Neural cell (in vitro differentiated cells): Measurements from ENCODE around the gene NRN1L. TPM values are rescaled to one million over a fixed set of nuclear protein-coding genes. Genes with fewer than 3 reads are reported as not detected.

Experiments
- H2AFZ ChIP-seq: fragments of 200-600, 300-800 bp; sonication (generic), shearing (Covaris generic); 2 replicates; pipeline ENCODE4 v1.6.0; 2014; ENCODE audit warnings: low read depth, mild to moderate bottlenecking, antibody characterized with exemption, low read length, moderate library complexity
- H3F3A ChIP-seq: fragments of 200-600 bp; shearing (Covaris generic); 2 replicates; pipeline ENCODE4 v1.6.1; 2016; ENCODE audit warnings: mild to moderate bottlenecking, moderate library complexity, mixed read lengths, antibody characterized with exemption, low read length; ENCODE audit not compliant: insufficient read depth, poor library complexity, severe bottlenecking
- H3K27ac ChIP-seq: fragments of 200-600, 300-800 bp; sonication (generic), shearing (Covaris generic); 2 replicates; pipeline ENCODE4 v1.5.1; 2014; ENCODE audit warnings: mild to moderate bottlenecking, low read length, moderate library complexity
- H3K27me3 ChIP-seq: fragments of 300-800, 200-600 bp; sonication (generic), shearing (Covaris generic); 2 replicates; pipeline ENCODE4 v1.6.0; 2014; ENCODE audit warnings: mild to moderate bottlenecking, low read depth, low read length, moderate library complexity; ENCODE audit not compliant: insufficient read depth
- H3K36me3 ChIP-seq: fragments of 300-800, 200-600 bp; sonication (generic), shearing (Covaris generic); 2 replicates; pipeline ENCODE4 v1.5.1; 2014; ENCODE audit warnings: mild to moderate bottlenecking, antibody characterized with exemption, low read length, moderate library complexity; ENCODE audit not compliant: insufficient read depth
- H3K4me2 ChIP-seq: fragments of 300-800, 200-600 bp; sonication (generic), shearing (Covaris generic); 2 replicates; pipeline ENCODE4 v1.6.0; 2014; ENCODE audit warnings: mild to moderate bottlenecking, low read length
- H3K4me3 ChIP-seq: fragments of 300-800, 200-600 bp; sonication (generic), shearing (Covaris generic); 2 replicates; pipeline ENCODE4 v1.5.1; 2014; ENCODE audit warnings: mild to moderate bottlenecking, low read length, moderate library complexity
- H3K79me2 ChIP-seq: fragments of 200-600 bp; shearing (Covaris generic); replicated peaks from 2 replicates; pipeline ENCODE4 v1.6.0; 2014; ENCODE audit warnings: mild to moderate bottlenecking, low read length, moderate library complexity; ENCODE audit not compliant: insufficient read depth
- H3K9ac ChIP-seq: fragments of 300-800, 200-600 bp; sonication (generic), shearing (Covaris generic); 2 replicates; pipeline ENCODE4 v1.6.1; 2016; ENCODE audit warnings: mild to moderate bottlenecking, low read length, mixed read lengths
- H3K9me2 ChIP-seq: fragments of 200-600 bp; shearing (Covaris generic); 2 replicates; pipeline ENCODE4 v1.6.1; 2016; ENCODE audit warnings: mild to moderate bottlenecking, low read length, mixed read lengths; ENCODE audit not compliant: insufficient read depth
- H3K9me3 ChIP-seq: fragments of 200-600, 300-800 bp; sonication (generic), shearing (Covaris generic); 2 replicates; pipeline ENCODE4 v1.6.1; 2016; ENCODE audit warnings: mild to moderate bottlenecking, mixed run types, low read length, moderate library complexity, mixed read lengths
- H4K20me1 ChIP-seq: fragments of 200-600 bp; shearing (Covaris generic); 2 replicates; pipeline ENCODE4 v1.6.1; 2016; ENCODE audit warnings: mild to moderate bottlenecking, mixed run types; ENCODE audit not compliant: insufficient read depth
- CTCF ChIP-seq: fragments of 450-650 bp; IDR thresholded peaks from 2 replicates; pipeline ENCODE4 v1.5.1; 2014; ENCODE audit warnings: antibody characterized with exemption, mild to moderate bottlenecking, moderate library complexity; ENCODE audit not compliant: poor library complexity, severe bottlenecking
- EP300 ChIP-seq: fragments of 450-650 bp; conservative IDR thresholded peaks from 2 replicates; pipeline ENCODE4 v1.6.1; 2014; ENCODE audit warnings: antibody characterized with exemption, mild to moderate bottlenecking, moderate library complexity; ENCODE audit not compliant: poor library complexity, severe bottlenecking
- EZH2 ChIP-seq: fragments of 200-600, 300-800 bp; shearing (Covaris generic), sonication (generic); IDR thresholded peaks from 2 replicates; pipeline ENCODE4 v1.6.1; 2014; ENCODE audit warnings: antibody characterized with exemption, low read length, borderline replicate concordance, mild to moderate bottlenecking; ENCODE audit not compliant: insufficient read depth, poor library complexity, severe bottlenecking
- MXI1 ChIP-seq: fragments of 450-650 bp; conservative IDR thresholded peaks from 2 replicates; pipeline ENCODE4 v1.6.1; 2014; ENCODE audit warnings: antibody characterized with exemption, mild to moderate bottlenecking; ENCODE audit not compliant: poor library complexity, severe bottlenecking
- POLR2AphosphoS5 ChIP-seq: IDR thresholded peaks from 2 replicates; pipeline ENCODE4 v1.6.1; 2012
- RAD21 ChIP-seq: fragments of 450-650 bp; conservative IDR thresholded peaks from 2 replicates; pipeline ENCODE4 v1.6.1; 2014; ENCODE audit warnings: antibody characterized with exemption, mild to moderate bottlenecking, moderate library complexity
- SMC3 ChIP-seq: fragments of 450-650 bp; conservative IDR thresholded peaks from 2 replicates; pipeline ENCODE4 v1.6.1; 2014; ENCODE audit warnings: antibody characterized with exemption, mild to moderate bottlenecking, moderate library complexity; ENCODE audit not compliant: poor library complexity
- TAF1 ChIP-seq: IDR thresholded peaks from 2 replicates; pipeline ENCODE4 v1.6.1; 2012; ENCODE audit warnings: low read depth
- polyA plus RNA-seq: library from polyadenylated mRNA; depleted of rRNA; stranded (reverse); fragments of >200 nt; gene quantifications from 2 replicates; pipeline ENCODE4 v1.2.3, GENCODE V29; 2014
- TF ChIP-seq, protein P1 (sequence below): IDR thresholded peaks from 2 replicates; pipeline ENCODE4 v1.6.1; 2012; ENCODE audit warnings: borderline replicate concordance

NRN1L gene
- polyA plus RNA-seq, 1 donor from 2014 or later, result not detected

- no peaks in the 10 kb centered on the region for H3K36me3 ChIP-seq
- H3K27me3 ChIP-seq, result no peaks in the 10 kb centered on the region
- H3K79me2 ChIP-seq, result no peaks in the 10 kb centered on the region
- no peaks in the 10 kb centered on the region for H3F3A ChIP-seq
- peak overlapping the region; percentile 87 for H3K9ac ChIP-seq
- H3K4me3 ChIP-seq, result peak overlapping the region; percentile 100
- peak overlapping the region; percentile 88 for H3K4me2 ChIP-seq
- H3K9me3 ChIP-seq, result no peaks in the 10 kb centered on the region
- H4K20me1 ChIP-seq, result no peaks in the 10 kb centered on the region
- TF ChIP-seq SMC3 (no peak), MXI1 (no peak), POLR2AphosphoS5 (no peak), EP300 (no peak), RAD21 (no peak), EZH2 (no peak), CTCF (no peak)
- TF ChIP-seq, protein P1, sequence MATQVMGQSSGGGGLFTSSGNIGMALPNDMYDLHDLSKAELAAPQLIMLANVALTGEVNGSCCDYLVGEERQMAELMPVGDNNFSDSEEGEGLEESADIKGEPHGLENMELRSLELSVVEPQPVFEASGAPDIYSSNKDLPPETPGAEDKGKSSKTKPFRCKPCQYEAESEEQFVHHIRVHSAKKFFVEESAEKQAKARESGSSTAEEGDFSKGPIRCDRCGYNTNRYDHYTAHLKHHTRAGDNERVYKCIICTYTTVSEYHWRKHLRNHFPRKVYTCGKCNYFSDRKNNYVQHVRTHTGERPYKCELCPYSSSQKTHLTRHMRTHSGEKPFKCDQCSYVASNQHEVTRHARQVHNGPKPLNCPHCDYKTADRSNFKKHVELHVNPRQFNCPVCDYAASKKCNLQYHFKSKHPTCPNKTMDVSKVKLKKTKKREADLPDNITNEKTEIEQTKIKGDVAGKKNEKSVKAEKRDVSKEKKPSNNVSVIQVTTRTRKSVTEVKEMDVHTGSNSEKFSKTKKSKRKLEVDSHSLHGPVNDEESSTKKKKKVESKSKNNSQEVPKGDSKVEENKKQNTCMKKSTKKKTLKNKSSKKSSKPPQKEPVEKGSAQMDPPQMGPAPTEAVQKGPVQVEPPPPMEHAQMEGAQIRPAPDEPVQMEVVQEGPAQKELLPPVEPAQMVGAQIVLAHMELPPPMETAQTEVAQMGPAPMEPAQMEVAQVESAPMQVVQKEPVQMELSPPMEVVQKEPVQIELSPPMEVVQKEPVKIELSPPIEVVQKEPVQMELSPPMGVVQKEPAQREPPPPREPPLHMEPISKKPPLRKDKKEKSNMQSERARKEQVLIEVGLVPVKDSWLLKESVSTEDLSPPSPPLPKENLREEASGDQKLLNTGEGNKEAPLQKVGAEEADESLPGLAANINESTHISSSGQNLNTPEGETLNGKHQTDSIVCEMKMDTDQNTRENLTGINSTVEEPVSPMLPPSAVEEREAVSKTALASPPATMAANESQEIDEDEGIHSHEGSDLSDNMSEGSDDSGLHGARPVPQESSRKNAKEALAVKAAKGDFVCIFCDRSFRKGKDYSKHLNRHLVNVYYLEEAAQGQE, result no peak
- H2AFZ ChIP-seq, result no peak overlapping the region
- H3K9me2 ChIP-seq, result no peaks in the 10 kb centered on the region
- H3K27ac ChIP-seq, result no peak overlapping the region
These were observed 49.8 kb downstream of the NRN1L start for GRCh38 chr16:67934306-67935100.

GRCh38 chr16:67935101-67935401 lies 50.4 kb downstream of the NRN1L start:
- Histone ChIP-seq H3K4me2 (peak overlapping the region; percentile 88), H3K9me3 (no peaks in the 10 kb centered on the region), H2AFZ (peak overlapping the region; percentile 52), H3K4me3 (peak overlapping the region; percentile 100), H3K9ac (peak overlapping the region; percentile 87), H3F3A (no peaks in the 10 kb centered on the region), H3K27ac (peak overlapping the region; percentile 20), H4K20me1 (no peaks in the 10 kb centered on the region), H3K79me2 (no peaks in the 10 kb centered on the region), H3K9me2 (no peaks in the 10 kb centered on the region), H3K36me3 (no peaks in the 10 kb centered on the region), H3K27me3 (no peaks in the 10 kb centered on the region)
- TF ChIP-seq EZH2, result no peak
- no peak for TF ChIP-seq MXI1
- no peak for TF ChIP-seq CTCF
- no peak for TF ChIP-seq TAF1
- TF ChIP-seq, protein P1, result no peak
- no peak for TF ChIP-seq EP300
- no peak for TF ChIP-seq POLR2AphosphoS5
- no peak for TF ChIP-seq SMC3
- no peak for TF ChIP-seq RAD21
